ENCODE data around the gene RNU6-9. TPM values are rescaled to one million over a fixed set of nuclear protein-coding genes. Genes with fewer than 3 reads are reported as not detected.

Gene RNU6-9
- total and polyA plus RNA-seq, 2 of the 13 experiments (the other 11 are each of a cell fraction or from before 2014, with no cell fraction given): under 0.01 TPM; not detected in 1

- no peak for TF ChIP-seq ZNF770 (CRISPR knock-in tag; IDR thresholded peaks at IDR 0.05)
- TF ChIP-seq NKX3-1 (CRISPR knock-in tag; IDR thresholded peaks at IDR 0.05): no peak
- no peak for TF ChIP-seq E2F1 (CRISPR knock-in tag; IDR thresholded peaks at IDR 0.05)
- TF ChIP-seq ZBTB2 (CRISPR knock-in tag; IDR thresholded peaks at IDR 0.05; ENCODE audit: low read depth): peak; percentile 77
- TF ChIP-seq ZNF350 (CRISPR knock-in tag; IDR thresholded peaks at IDR 0.05; ENCODE audit: borderline replicate concordance, low read depth): no peak
- no peak for TF ChIP-seq CEBPB (IDR thresholded peaks at IDR 0.05; ENCODE audit: borderline replicate concordance, low read depth, low read length)
- no peak for TF ChIP-seq ZNF292 (CRISPR knock-in tag; IDR thresholded peaks at IDR 0.05; ENCODE audit: borderline replicate concordance, low read depth)
- TF ChIP-seq SMAD3 (CRISPR knock-in tag; IDR thresholded peaks at IDR 0.05): no peak
- no peak for TF ChIP-seq ZBTB33 (CRISPR knock-in tag; IDR thresholded peaks at IDR 0.05)
- no peak for TF ChIP-seq KDM5A (IDR thresholded peaks at IDR 0.05; ENCODE audit: borderline replicate concordance, low read length)
- TF ChIP-seq WIZ (CRISPR knock-in tag; IDR thresholded peaks at IDR 0.05): no peak
- no peak for TF ChIP-seq ZNF816 (CRISPR knock-in tag; IDR thresholded peaks at IDR 0.05; ENCODE audit: borderline replicate concordance)
- no peak for TF ChIP-seq GPBP1L1 (CRISPR knock-in tag; IDR thresholded peaks at IDR 0.05)
- no peak for TF ChIP-seq ATF4 (CRISPR knock-in tag; IDR thresholded peaks at IDR 0.05)
- no peak for TF ChIP-seq PBX3 (CRISPR knock-in tag; IDR thresholded peaks at IDR 0.05; ENCODE audit: borderline replicate concordance)
Measured at GRCh38 chr19:924553-925086, 31.3 kb downstream of the RNU6-9 start (continued).

All from HepG2 (cell line).